BJ (cell line): ENCODE data around the gene BIVM. TPM values are rescaled to one million over a fixed set of nuclear protein-coding genes. Genes with fewer than 3 reads are reported as not detected.

Experiments
- CTCF ChIA-PET: fragments of 350-600 bp; formaldehyde crosslinking; extraction: SDS; loops from one replicate; lab custom pipeline; 2021; ENCODE audit warnings: antibody characterized with exemption, inconsistent platforms; lab: Yijun Ruan, JAX
- POLR2A ChIA-PET: fragments of 300-600 bp; sonication (Branson Sonifier 250); formaldehyde crosslinking; extraction: SDS; loops from one replicate; lab custom pipeline; 2021; ENCODE audit warnings: antibody characterized with exemption; lab: Charles Lee
- DNase-seq: peaks from one replicate; pipeline ENCODE4 v3.0.0-alpha.2; 2011; ENCODE audit warnings: low read depth
- H3K27me3 ChIP-seq: 2 replicates; pipeline ENCODE4 v1.6.0; 2011; ENCODE audit warnings: low read length; ENCODE audit not compliant: control insufficient read depth, insufficient read depth
- H3K36me3 ChIP-seq: 2 replicates; pipeline ENCODE4 v1.5.1; 2011; ENCODE audit warnings: low read length; ENCODE audit not compliant: control insufficient read depth, insufficient read depth
- H3K4me3 ChIP-seq: 2 replicates; pipeline ENCODE4 v1.5.1; 2011; ENCODE audit warnings: low read depth, mild to moderate bottlenecking, control low read depth, low read length
- CTCF ChIP-seq: IDR thresholded peaks from 2 replicates; pipeline ENCODE4 v1.5.1; 2011; ENCODE audit warnings: low read depth, mild to moderate bottlenecking, control low read depth, inconsistent platforms, low read length, moderate library complexity; ENCODE audit not compliant: insufficient read depth
- polyA plus RNA-seq: library from polyadenylated mRNA; depleted of rRNA; stranded (reverse); fragments of >200 nt; gene quantifications from 2 replicates; pipeline ENCODE4 v1.2.3, GENCODE V29; 2011

Gene BIVM
- polyA plus RNA-seq, 1 experiment, result 9.5 TPM

- H3K27me3 ChIP-seq, result no peaks in the 10 kb centered on the region
- ChIA-PET POLR2A (no interaction called here), CTCF (interaction anchor here (0.6 to 2.8 kb wide), 3 partner anchors 16 to 122 kb away, joined by 3 to 17 read pairs (median 3); no protein-coding TSS in a partner anchor)
- no peak overlapping the region for H3K4me3 ChIP-seq
- H3K36me3 ChIP-seq, result peaks cover 15% of the 10 kb centered on the region
- TF ChIP-seq CTCF, result no peak
- no peak for DNase-seq
Observed at GRCh38 chr13:102854675-102855074, 55.8 kb downstream of the BIVM start.

GRCh38 chr13:102856557-102856956 lies 57.6 kb downstream of the BIVM start:
- ChIA-PET POLR2A (no interaction called here), CTCF (interaction anchor here (1.2 to 2.8 kb wide), 3 partner anchors 9 to 14 kb away, joined by 4 to 17 read pairs (median 4); no protein-coding TSS in a partner anchor)
- no peak for TF ChIP-seq CTCF
- Histone ChIP-seq H3K27me3 (no peaks in the 10 kb centered on the region), H3K36me3 (peaks cover 18% of the 10 kb centered on the region), H3K4me3 (no peak overlapping the region)
- DNase-seq, result no peak

- ChIA-PET POLR2A (no interaction called here), CTCF (interaction anchor here (1.5 to 2.2 kb wide), 2 partner anchors 8 to 13 kb away, joined by 3 to 15 read pairs; no protein-coding TSS in a partner anchor)
- TF ChIP-seq CTCF, result no peak
- DNase-seq, result no peak
- Histone ChIP-seq H3K27me3 (no peaks in the 10 kb centered on the region), H3K36me3 (peaks cover 31% of the 10 kb centered on the region), H3K4me3 (no peak overlapping the region)
Observed at GRCh38 chr13:102862624-102863210, 63.8 kb downstream of the BIVM start.

- no peak for TF ChIP-seq CTCF
- CTCF ChIA-PET, result interaction anchor here (1.5 kb wide), 1 partner anchor 12 kb away, joined by 3 read pairs; no protein-coding TSS in a partner anchor
- H3K4me3 ChIP-seq, result no peak overlapping the region
- DNase-seq, result no peak
- POLR2A ChIA-PET, result no interaction called here
- no peaks in the 10 kb centered on the region for H3K27me3 ChIP-seq
- H3K36me3 ChIP-seq, result peaks cover 31% of the 10 kb centered on the region
Observed at GRCh38 chr13:102863590-102863989, 64.7 kb downstream of the BIVM start.

- CTCF ChIA-PET, result no interaction called here
- Histone ChIP-seq H3K27me3 (no peaks in the 10 kb centered on the region), H3K36me3 (peaks cover 21% of the 10 kb centered on the region), H3K4me3 (no peak overlapping the region)
- DNase-seq, result no peak
- POLR2A ChIA-PET, result no interaction called here
- TF ChIP-seq CTCF, result no peak
Observed at GRCh38 chr13:102868366-102868936, 69.5 kb downstream of the BIVM start.
